SK-N-SH treated with all-trans-retinoic acid at 6 μM for 48 hours (cell line): Measurements from ENCODE around the gene CCDC82.

Experiments
- ATAC-seq: fragments of 200-7000 bp; cut with Tn5 transposase; 3 replicates; pipeline ENCODE4 v1.9.1; 2020; ENCODE audit warnings: mild to moderate bottlenecking, moderate library complexity
- CSDC2 ChIP-seq: fragments of 250-450 bp; sonication (Bioruptor Pico); IDR thresholded peaks from 2 replicates; pipeline ENCODE4 v1.5.0; 2020; ENCODE audit warnings: mild to moderate bottlenecking, moderate library complexity
- ESRRG ChIP-seq: fragments of 250-450 bp; sonication (Bioruptor Pico); IDR thresholded peaks from 2 replicates; pipeline ENCODE4 v1.6.1; 2021; ENCODE audit warnings: mild to moderate bottlenecking
- ISL1 ChIP-seq: fragments of 250-450 bp; sonication (Bioruptor Pico); IDR thresholded peaks from 2 replicates; pipeline ENCODE4 v2.1.2; 2022; ENCODE audit warnings: mild to moderate bottlenecking, moderate library complexity
- OSR1 ChIP-seq: fragments of 250-450 bp; sonication (Bioruptor Pico); IDR thresholded peaks from 2 replicates; pipeline ENCODE4 v1.8.0; 2022; ENCODE audit warnings: moderate library complexity, mild to moderate bottlenecking, inconsistent platforms
- PPARA ChIP-seq: fragments of 250-450 bp; sonication (Bioruptor Pico); IDR thresholded peaks from 2 replicates; pipeline ENCODE4 v1.5.0; 2020; ENCODE audit warnings: mild to moderate bottlenecking, borderline replicate concordance
- RARB ChIP-seq: fragments of 250-450 bp; sonication (Bioruptor Pico); IDR thresholded peaks from 2 replicates; pipeline ENCODE4 v1.8.0; 2021; ENCODE audit warnings: mild to moderate bottlenecking, moderate library complexity
- SNAI2 ChIP-seq: fragments of 250-450 bp; sonication (Bioruptor Pico); IDR thresholded peaks from 2 replicates; pipeline ENCODE4 v1.5.0; 2020; ENCODE audit warnings: mild to moderate bottlenecking, moderate library complexity
- TCF4 ChIP-seq: fragments of 250-450 bp; sonication (Bioruptor Pico); IDR thresholded peaks from 2 replicates; pipeline ENCODE4 v1.8.0; 2021; ENCODE audit warnings: mild to moderate bottlenecking, moderate library complexity, borderline replicate concordance
- TOX ChIP-seq: fragments of 250-450 bp; sonication (Bioruptor Pico); IDR thresholded peaks from 2 replicates; pipeline ENCODE4 v1.8.0; 2021; ENCODE audit warnings: mild to moderate bottlenecking, moderate library complexity, borderline replicate concordance
- ZC3H10 ChIP-seq: fragments of 250-450 bp; sonication (Bioruptor Pico); IDR thresholded peaks from 2 replicates; pipeline ENCODE4 v1.5.1; 2021; ENCODE audit warnings: mild to moderate bottlenecking, moderate library complexity
- ZFP3 ChIP-seq: fragments of 250-450 bp; sonication (Bioruptor Pico); IDR thresholded peaks from 2 replicates; pipeline ENCODE4 v1.5.0; 2020; ENCODE audit warnings: mild to moderate bottlenecking, moderate library complexity
- ZFP30 ChIP-seq: fragments of 450-650 bp; formaldehyde crosslinking; IDR thresholded peaks from 2 replicates; pipeline ENCODE4 v1.5.0; 2022; ENCODE audit warnings: mild to moderate bottlenecking, moderate library complexity
- ZNF565 ChIP-seq: fragments of 450-650 bp; formaldehyde crosslinking; conservative IDR thresholded peaks from 2 replicates; pipeline ENCODE4 v1.5.0; 2020; ENCODE audit warnings: low read depth, mild to moderate bottlenecking, moderate library complexity
- ZNF70 ChIP-seq: fragments of 450-650 bp; formaldehyde crosslinking; IDR thresholded peaks from 2 replicates; pipeline ENCODE4 v1.5.0; 2020; ENCODE audit warnings: mild to moderate bottlenecking, moderate library complexity
- TF ChIP-seq, protein P1 (sequence below): fragments of 250-450 bp; sonication (Bioruptor Pico); IDR thresholded peaks from 2 replicates; pipeline ENCODE4 v1.5.1; 2020; ENCODE audit warnings: low read depth, mild to moderate bottlenecking, moderate library complexity
- TF ChIP-seq, protein P2 (sequence below): fragments of 250-450 bp; sonication (Bioruptor Pico); IDR thresholded peaks from 2 replicates; pipeline ENCODE4 v1.8.0; 2020; ENCODE audit warnings: mild to moderate bottlenecking, moderate library complexity, borderline replicate concordance
- TF ChIP-seq, protein P3 (sequence below): fragments of 250-450 bp; sonication (Bioruptor Pico); IDR thresholded peaks from 2 replicates; pipeline ENCODE4 v1.5.0; 2020; ENCODE audit warnings: mild to moderate bottlenecking, moderate library complexity
- TF ChIP-seq, protein P4 (sequence below): fragments of 250-450 bp; sonication (Bioruptor Pico); IDR thresholded peaks from 2 replicates; pipeline ENCODE4 v1.5.1; 2021; ENCODE audit warnings: mild to moderate bottlenecking, moderate library complexity

Gene CCDC82

DNA sequence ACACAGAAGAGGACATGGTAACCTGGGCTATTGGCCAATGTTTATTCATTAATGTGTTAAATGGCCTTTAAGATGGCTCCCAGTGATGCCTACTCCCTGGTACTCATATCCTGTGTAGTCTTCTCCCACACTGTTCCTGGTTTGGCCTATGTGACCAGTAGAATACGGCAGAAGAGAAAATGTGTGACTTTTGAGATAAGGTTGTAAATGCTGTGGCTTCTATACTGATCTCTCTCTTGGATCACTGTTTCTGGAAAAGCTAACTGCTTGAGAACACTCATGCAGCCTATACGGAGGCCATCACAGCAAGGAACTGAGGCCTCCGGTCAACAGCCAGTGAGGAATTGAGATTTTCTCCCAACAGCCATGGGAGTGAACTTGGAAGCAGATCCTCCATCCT, 70.9 kb downstream of the CCDC82 start:
- TF ChIP-seq, protein P1, sequence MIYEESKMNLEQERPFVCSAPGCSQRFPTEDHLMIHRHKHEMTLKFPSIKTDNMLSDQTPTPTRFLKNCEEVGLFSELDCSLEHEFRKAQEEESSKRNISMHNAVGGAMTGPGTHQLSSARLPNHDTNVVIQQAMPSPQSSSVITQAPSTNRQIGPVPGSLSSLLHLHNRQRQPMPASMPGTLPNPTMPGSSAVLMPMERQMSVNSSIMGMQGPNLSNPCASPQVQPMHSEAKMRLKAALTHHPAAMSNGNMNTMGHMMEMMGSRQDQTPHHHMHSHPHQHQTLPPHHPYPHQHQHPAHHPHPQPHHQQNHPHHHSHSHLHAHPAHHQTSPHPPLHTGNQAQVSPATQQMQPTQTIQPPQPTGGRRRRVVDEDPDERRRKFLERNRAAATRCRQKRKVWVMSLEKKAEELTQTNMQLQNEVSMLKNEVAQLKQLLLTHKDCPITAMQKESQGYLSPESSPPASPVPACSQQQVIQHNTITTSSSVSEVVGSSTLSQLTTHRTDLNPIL (CRISPR knock-in tag), result no peak
- TF ChIP-seq, all 23 proteins: peak for 0
- no peak for ATAC-seq

DNA sequence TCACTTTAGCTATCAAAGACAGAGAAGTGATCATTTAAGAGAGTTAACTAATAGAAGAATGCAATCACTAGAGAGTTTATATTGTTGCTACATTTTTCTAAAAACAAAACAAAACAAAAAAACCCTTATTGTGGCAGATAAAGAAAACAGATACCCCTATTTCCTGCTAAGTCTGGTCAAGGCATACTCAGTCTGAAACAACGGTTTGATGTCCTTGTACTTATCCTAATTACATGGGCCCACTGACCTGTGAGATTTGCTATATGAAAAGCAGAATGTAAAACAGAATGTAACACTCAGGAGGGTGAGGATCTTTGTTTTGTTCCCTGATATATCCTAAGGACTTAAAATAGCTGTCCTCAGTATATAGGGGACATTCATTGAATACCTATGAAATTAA, 71.3 kb downstream of the CCDC82 start:
- TF ChIP-seq, protein P2, sequence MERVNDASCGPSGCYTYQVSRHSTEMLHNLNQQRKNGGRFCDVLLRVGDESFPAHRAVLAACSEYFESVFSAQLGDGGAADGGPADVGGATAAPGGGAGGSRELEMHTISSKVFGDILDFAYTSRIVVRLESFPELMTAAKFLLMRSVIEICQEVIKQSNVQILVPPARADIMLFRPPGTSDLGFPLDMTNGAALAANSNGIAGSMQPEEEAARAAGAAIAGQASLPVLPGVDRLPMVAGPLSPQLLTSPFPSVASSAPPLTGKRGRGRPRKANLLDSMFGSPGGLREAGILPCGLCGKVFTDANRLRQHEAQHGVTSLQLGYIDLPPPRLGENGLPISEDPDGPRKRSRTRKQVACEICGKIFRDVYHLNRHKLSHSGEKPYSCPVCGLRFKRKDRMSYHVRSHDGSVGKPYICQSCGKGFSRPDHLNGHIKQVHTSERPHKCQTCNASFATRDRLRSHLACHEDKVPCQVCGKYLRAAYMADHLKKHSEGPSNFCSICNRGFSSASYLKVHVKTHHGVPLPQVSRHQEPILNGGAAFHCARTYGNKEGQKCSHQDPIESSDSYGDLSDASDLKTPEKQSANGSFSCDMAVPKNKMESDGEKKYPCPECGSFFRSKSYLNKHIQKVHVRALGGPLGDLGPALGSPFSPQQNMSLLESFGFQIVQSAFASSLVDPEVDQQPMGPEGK (CRISPR knock-in tag), result no peak
- no peak for TF ChIP-seq OSR1 (CRISPR knock-in tag)
- TF ChIP-seq SNAI2 (CRISPR knock-in tag), result no peak
- TF ChIP-seq TOX (CRISPR knock-in tag), result no peak
- TF ChIP-seq, protein P3, sequence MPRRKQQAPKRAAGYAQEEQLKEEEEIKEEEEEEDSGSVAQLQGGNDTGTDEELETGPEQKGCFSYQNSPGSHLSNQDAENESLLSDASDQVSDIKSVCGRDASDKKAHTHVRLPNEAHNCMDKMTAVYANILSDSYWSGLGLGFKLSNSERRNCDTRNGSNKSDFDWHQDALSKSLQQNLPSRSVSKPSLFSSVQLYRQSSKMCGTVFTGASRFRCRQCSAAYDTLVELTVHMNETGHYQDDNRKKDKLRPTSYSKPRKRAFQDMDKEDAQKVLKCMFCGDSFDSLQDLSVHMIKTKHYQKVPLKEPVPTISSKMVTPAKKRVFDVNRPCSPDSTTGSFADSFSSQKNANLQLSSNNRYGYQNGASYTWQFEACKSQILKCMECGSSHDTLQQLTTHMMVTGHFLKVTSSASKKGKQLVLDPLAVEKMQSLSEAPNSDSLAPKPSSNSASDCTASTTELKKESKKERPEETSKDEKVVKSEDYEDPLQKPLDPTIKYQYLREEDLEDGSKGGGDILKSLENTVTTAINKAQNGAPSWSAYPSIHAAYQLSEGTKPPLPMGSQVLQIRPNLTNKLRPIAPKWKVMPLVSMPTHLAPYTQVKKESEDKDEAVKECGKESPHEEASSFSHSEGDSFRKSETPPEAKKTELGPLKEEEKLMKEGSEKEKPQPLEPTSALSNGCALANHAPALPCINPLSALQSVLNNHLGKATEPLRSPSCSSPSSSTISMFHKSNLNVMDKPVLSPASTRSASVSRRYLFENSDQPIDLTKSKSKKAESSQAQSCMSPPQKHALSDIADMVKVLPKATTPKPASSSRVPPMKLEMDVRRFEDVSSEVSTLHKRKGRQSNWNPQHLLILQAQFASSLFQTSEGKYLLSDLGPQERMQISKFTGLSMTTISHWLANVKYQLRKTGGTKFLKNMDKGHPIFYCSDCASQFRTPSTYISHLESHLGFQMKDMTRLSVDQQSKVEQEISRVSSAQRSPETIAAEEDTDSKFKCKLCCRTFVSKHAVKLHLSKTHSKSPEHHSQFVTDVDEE (CRISPR knock-in tag), result no peak
- ATAC-seq, result no peak

DNA sequence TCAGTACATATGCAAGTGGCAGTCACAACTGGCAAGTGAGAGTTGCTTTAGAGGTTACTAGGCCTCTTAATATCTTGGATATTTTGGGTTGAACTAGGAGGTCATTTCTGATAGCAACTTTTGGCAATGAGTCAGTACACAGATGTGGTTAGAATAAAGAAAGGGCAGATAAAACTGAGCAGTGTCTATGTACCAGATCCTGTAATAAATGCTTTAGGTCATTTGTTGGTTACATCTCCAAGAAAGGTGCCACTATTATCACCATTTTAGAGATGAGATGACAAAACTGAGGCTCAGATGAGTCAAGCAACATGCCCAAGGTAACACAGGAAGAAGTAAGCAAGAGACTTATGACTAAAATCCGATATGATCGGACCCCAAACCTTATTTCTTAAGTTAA, 71.7 kb downstream of the CCDC82 start:
- ATAC-seq, result no peak
- no peak for TF ChIP-seq CSDC2 (CRISPR knock-in tag)
- no peak for TF ChIP-seq ZFP3 (CRISPR knock-in tag)
- no peak for TF ChIP-seq ESRRG (CRISPR knock-in tag)
- TF ChIP-seq, protein P2 (CRISPR knock-in tag), result no peak
- TF ChIP-seq, all 23 proteins: peak for 0

DNA sequence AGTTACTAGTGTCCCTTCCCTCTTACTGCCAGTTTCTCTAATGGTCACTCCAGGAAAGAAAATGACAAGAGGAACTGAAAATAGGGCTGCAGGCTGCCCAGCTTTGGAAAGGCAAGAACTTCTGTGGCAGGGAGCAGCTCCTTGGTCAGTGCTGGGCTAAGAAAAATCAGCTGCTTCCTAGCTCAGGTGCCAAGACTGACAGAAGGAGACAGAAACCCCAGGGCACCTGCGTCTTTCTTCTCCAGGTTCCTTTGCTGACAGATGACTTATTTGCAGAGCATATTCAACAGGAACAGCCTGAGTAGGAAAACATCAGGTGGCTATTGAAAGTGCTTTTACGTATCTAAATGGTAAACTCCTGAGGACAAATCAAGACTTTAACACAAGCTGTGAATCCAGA, 72.1 kb downstream of the CCDC82 start:
- TF ChIP-seq RARB (CRISPR knock-in tag) (no peak), ZFP30 (no peak), ESRRG (CRISPR knock-in tag) (no peak)
- TF ChIP-seq, all 23 proteins: peak for 0

DNA sequence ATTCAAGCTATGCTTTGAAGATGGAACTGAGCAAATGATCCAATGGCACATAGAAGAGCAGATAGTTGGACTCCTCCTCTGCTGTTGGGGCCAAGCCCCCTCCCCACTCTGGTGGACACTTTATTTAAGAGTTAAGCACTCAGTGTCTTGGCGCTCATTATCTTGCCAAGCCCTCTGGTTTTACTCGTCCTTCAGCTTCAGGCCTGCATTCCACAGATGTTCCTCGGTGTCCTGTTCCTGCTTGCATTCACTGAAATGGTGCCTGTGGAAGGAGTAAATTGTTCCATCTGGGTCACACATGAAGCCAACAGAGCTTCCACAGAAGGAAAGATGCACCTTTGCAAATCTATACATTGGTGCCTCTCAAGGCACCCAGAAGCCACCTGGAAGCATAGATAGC, 72.8 kb downstream of the CCDC82 start:
- ATAC-seq, result no peak
- no peak for TF ChIP-seq SNAI2 (CRISPR knock-in tag)
- no peak for TF ChIP-seq ZC3H10 (CRISPR knock-in tag)
- no peak for TF ChIP-seq ZNF565
- no peak for TF ChIP-seq CSDC2 (CRISPR knock-in tag)
- no peak for TF ChIP-seq ESRRG (CRISPR knock-in tag)
- no peak for TF ChIP-seq ZNF70 (CRISPR knock-in tag)
- no peak for TF ChIP-seq RARB (CRISPR knock-in tag)
- no peak for TF ChIP-seq ISL1 (CRISPR knock-in tag)
- TF ChIP-seq, protein P3 (CRISPR knock-in tag), result no peak
- no peak for TF ChIP-seq TCF4 (CRISPR knock-in tag)
- TF ChIP-seq, protein P4, sequence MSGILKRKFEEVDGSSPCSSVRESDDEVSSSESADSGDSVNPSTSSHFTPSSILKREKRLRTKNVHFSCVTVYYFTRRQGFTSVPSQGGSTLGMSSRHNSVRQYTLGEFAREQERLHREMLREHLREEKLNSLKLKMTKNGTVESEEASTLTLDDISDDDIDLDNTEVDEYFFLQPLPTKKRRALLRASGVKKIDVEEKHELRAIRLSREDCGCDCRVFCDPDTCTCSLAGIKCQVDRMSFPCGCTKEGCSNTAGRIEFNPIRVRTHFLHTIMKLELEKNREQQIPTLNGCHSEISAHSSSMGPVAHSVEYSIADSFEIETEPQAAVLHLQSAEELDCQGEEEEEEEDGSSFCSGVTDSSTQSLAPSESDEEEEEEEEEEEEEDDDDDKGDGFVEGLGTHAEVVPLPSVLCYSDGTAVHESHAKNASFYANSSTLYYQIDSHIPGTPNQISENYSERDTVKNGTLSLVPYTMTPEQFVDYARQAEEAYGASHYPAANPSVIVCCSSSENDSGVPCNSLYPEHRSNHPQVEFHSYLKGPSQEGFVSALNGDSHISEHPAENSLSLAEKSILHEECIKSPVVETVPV (CRISPR knock-in tag), result no peak
- TF ChIP-seq, protein P2 (CRISPR knock-in tag), result no peak
- TF ChIP-seq, protein P1 (CRISPR knock-in tag), result no peak
- TF ChIP-seq PPARA (CRISPR knock-in tag), result no peak

More for the DNA sequence above, 72.1 kb downstream of the CCDC82 start:
- no peak for ATAC-seq
